ENCODE data around the gene ZEB1. TPM values are rescaled to one million over a fixed set of nuclear protein-coding genes. Genes with fewer than 3 reads are reported as not detected.
"Not testable (repeated sequence)": the region's sequence is repeated elsewhere in the genome, so short reads cannot be mapped to it uniquely, and the experiment has no call there.

The ZEB1 gene
- total RNA-seq, 1 experiment from 2014 or later: 3.2 TPM

- in situ Hi-C loops (cut with HindIII; ENCODE audit: low pct_unique_long_range_greater_than_20kb, low sequenced_read_pairs): no loop called here
- no peak for DNase-seq (ENCODE audit: low read depth, low spot score)
Measured at GRCh38 chr10:31509989-31510388, 191.0 kb downstream of the ZEB1 start.

GRCh38 chr10:31515116-31515515 is 196.1 kb downstream of the ZEB1 start:
- in situ Hi-C loops (cut with HindIII; ENCODE audit: low pct_unique_long_range_greater_than_20kb, low sequenced_read_pairs): no loop called here
- no peak for DNase-seq (ENCODE audit: low read depth, low spot score)

- in situ Hi-C loops (cut with HindIII; ENCODE audit: low pct_unique_long_range_greater_than_20kb, low sequenced_read_pairs): no loop called here
- DNase-seq (ENCODE audit: low read depth, low spot score): no peak
Measured at GRCh38 chr10:31515819-31516402, 196.9 kb downstream of the ZEB1 start.

DNA sequence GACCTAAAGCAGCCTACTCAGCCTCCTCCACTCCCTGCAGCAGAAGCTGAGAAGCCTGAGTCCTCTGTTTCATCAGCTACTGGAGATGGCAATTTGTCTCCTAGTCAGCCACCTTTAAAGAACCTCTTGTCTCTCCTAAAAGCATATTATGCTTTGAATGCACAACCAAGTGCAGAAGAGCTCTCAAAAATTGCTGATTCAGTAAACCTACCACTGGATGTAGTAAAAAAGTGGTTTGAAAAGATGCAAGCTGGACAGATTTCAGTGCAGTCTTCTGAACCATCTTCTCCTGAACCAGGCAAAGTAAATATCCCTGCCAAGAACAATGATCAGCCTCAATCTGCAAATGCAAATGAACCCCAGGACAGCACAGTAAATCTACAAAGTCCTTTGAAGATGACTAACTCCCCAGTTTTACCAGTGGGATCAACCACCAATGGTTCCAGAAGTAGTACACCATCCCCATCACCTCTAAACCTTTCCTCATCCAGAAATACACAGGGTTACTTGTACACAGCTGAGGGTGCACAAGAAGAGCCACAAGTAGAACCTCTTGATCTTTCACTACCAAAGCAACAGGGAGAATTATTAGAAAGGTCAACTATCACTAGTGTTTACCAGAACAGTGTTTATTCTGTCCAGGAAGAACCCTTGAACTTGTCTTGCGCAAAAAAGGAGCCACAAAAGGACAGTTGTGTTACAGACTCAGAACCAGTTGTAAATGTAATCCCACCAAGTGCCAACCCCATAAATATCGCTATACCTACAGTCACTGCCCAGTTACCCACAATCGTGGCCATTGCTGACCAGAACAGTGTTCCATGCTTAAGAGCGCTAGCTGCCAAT is 202.2 kb downstream of the ZEB1 start:
- in situ Hi-C loops (cut with HindIII; ENCODE audit: low pct_unique_long_range_greater_than_20kb, low sequenced_read_pairs): no loop called here
- no peak for DNase-seq (ENCODE audit: low read depth, low spot score)

GRCh38 chr10:31522820-31523219 is 203.8 kb downstream of the ZEB1 start:
- no peak for DNase-seq (ENCODE audit: low read depth, low spot score)
- in situ Hi-C loops (cut with HindIII; ENCODE audit: low pct_unique_long_range_greater_than_20kb, low sequenced_read_pairs): no loop called here

DNA sequence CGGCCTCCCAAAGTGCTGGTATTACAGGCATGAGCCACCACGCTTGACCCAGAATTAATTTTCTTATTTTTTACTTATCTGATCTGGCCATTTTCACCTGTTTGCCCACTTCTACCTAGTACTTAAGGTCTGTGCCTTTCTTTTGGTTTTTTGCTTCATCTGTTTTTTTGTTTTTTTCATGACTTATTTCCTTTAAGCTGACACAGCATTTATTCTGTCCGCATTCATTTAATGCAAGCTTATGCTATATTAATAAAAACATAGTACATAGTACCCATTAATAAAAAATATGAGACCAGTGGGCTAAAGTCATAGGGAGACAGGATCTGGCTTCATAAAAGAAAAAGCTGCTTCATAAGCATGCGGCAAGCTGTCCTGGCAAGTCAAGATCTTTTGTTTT is 205.4 kb downstream of the ZEB1 start:
- in situ Hi-C loops (cut with HindIII; ENCODE audit: low pct_unique_long_range_greater_than_20kb, low sequenced_read_pairs): no loop called here
- no peak for DNase-seq (ENCODE audit: low read depth, low spot score)

- in situ Hi-C loops (cut with HindIII; ENCODE audit: low pct_unique_long_range_greater_than_20kb, low sequenced_read_pairs): no loop called here
- DNase-seq (ENCODE audit: low read depth, low spot score): no peak
Measured at GRCh38 chr10:31526178-31526577, 207.2 kb downstream of the ZEB1 start.

DNA sequence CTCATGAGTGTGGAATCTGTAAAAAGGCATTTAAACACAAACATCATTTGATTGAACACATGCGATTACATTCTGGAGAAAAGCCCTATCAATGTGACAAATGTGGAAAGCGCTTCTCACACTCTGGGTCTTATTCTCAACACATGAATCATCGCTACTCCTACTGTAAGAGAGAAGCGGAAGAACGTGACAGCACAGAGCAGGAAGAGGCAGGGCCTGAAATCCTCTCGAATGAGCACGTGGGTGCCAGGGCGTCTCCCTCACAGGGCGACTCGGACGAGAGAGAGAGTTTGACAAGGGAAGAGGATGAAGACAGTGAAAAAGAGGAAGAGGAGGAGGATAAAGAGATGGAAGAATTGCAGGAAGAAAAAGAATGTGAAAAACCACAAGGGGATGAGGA is 207.7 kb downstream of the ZEB1 start:
- DNase-seq (ENCODE audit: low read depth, low spot score): no peak
- in situ Hi-C loops (cut with HindIII; ENCODE audit: low pct_unique_long_range_greater_than_20kb, low sequenced_read_pairs): no loop called here

GRCh38 chr10:31528831-31529230 is 209.8 kb downstream of the ZEB1 start:
- in situ Hi-C loops (cut with HindIII; ENCODE audit: low pct_unique_long_range_greater_than_20kb, low sequenced_read_pairs): no loop called here
- DNase-seq (ENCODE audit: low read depth, low spot score): no peak

DNA sequence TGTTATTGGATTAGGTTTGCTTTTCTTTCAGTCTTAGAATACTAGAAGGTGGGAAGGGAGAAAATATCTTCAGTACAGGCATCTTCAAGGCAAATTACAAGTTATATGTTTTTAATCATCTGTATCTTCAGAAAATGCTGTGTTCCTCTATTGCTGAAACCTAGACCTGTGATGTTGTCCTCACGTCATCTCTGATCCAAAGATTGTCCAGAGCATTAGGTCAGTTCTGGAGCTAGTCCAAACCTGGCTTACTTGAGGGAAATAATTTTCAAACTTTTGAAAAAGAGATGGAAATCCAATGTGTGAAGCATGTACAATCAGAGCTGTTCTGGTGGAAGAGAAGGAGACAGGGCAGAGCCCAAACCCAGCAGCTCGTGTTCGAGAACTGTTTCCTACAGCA is 217.3 kb downstream of the ZEB1 start:
- in situ Hi-C loops (cut with HindIII; ENCODE audit: low pct_unique_long_range_greater_than_20kb, low sequenced_read_pairs): no loop called here

DNA sequence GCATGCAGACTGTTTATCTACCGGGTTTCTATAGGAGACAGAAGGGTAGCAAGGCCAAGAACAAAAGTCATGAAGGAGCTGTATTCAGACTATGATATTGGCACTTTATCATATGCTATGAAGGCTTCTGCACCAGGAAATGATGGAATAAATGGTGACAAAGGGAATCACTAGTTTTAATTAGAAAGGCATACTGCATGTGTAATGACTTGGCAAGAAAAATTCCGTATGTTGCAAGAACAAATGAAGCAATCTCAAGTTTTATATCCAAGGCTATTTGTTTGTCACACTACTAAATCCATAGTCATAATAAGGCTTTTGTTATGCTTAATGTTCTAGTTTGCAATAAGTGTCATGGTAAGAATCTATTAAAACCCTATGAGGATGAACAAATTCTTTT is 230.9 kb downstream of the ZEB1 start:
- DNase-seq (ENCODE audit: low read depth, low spot score): no peak
- in situ Hi-C loops (cut with HindIII; ENCODE audit: low pct_unique_long_range_greater_than_20kb, low sequenced_read_pairs): no loop called here

More for the DNA sequence above, 217.3 kb downstream of the ZEB1 start:
- no peak for DNase-seq (ENCODE audit: low read depth, low spot score)

GRCh38 chr10:31554556-31554955 is 235.5 kb downstream of the ZEB1 start:
- in situ Hi-C loops (cut with HindIII; ENCODE audit: low pct_unique_long_range_greater_than_20kb, low sequenced_read_pairs): no loop called here
- DNase-seq (ENCODE audit: low read depth, low spot score): peak; percentile 13

DNA sequence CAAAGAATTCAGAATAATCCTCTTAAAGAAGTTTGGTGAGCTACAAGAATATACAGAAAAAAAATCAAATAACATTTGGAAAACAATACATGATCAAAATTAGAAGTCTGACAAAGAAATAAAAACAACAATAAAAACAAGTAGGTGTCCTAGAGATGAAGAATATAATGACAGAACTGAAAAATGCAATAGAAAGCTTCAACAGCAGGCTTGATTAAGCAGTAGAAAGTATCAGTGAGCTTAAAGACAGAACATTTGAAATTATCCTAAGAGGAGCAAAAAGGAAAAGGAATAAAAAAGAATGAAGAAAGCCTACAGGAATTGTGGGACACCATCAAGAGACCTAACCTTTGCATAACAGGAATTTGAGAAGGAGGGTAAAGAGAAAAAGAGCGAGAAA is 238.8 kb downstream of the ZEB1 start:
- in situ Hi-C loops (cut with HindIII; ENCODE audit: low pct_unique_long_range_greater_than_20kb, low sequenced_read_pairs): no loop called here
- DNase-seq (ENCODE audit: low read depth, low spot score): no peak

- DNase-seq (ENCODE audit: low read depth, low spot score); in situ Hi-C loops (cut with HindIII; ENCODE audit: low pct_unique_long_range_greater_than_20kb, low sequenced_read_pairs): not testable (repeated sequence)
Measured at GRCh38 chr10:31568252-31568861, 249.3 kb downstream of the ZEB1 start.

DNA sequence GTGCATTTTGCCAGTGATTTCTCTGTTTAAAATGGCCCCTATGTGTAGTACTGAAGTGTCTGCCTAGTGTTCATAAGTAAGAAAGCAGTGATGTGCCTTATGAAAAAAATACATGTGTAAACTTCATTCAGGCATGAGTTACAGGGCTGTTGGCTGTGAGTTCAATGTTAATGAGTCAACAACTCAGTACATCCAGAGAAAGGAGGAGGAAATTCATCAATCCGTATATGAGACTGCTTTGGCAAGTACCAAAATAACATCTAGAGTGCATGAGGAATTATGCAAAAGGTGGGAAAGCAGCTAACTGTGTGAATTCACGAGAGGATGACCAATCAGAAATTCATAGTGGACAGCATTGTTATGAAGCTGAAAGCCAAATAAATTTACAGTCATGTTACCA is 255.6 kb downstream of the ZEB1 start:
- in situ Hi-C loops (cut with HindIII; ENCODE audit: low pct_unique_long_range_greater_than_20kb, low sequenced_read_pairs): no loop called here
- peak; percentile 5 for DNase-seq (ENCODE audit: low read depth, low spot score)

DNA sequence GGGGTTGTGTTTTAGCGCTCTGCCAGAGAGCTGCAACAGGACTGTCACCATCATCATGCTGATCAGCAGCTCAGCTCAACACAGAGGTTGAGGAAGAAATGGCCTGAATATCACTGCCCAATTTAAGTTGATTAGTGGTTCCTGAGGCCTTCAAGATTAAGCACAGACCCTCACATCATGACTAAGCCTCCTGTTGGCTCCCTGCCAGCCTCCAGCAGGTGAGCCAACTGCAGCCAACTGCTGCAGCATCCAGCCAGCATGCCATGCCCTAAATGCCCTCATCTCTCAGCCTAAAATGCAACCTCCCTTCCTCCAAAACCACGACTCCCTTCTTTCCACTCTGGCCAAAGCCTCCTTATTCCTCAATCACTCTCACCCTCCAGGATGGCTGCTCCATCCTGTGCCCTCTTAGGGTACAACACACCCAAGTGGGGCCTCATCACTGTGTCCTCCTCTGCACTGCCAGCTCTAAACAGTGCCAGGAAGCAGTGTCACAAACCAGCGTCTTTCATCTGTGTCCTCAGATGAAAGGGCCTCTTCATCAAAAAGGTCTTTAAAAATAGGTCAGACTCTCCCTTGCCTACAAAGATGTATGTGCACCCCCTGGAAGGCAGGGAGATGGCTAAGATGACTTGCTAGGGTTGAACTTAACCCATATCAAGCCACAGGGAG is 259.3 kb downstream of the ZEB1 start:
- in situ Hi-C loops (cut with HindIII; ENCODE audit: low pct_unique_long_range_greater_than_20kb, low sequenced_read_pairs): no loop called here

DNA sequence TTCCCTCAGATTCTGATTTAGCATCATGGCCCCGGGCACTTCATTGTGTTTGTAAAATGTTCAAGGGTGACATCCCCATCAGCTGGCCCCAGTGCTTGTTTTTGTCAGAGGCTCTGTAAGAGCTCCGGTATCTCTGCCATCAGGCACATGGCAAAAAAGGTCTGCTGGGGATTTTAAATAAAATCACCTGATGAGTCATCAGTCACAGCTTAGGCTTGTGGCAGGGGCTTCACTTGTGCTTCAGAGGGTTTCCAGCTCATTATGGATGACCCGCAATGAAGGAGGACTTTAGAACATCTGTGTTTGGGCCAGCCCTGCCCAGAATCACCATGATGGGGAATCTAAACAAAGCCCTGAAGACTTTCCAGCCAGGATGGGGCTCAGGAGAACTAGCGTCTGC is 259.9 kb downstream of the ZEB1 start:
- in situ Hi-C loops (cut with HindIII; ENCODE audit: low pct_unique_long_range_greater_than_20kb, low sequenced_read_pairs): no loop called here
- DNase-seq (ENCODE audit: low read depth, low spot score): no peak

More for the DNA sequence above, 259.3 kb downstream of the ZEB1 start:
- DNase-seq (ENCODE audit: low read depth, low spot score): no peak

All from SK-MEL-5 (cell line).